Right renal pelvis (tissue), 4 donors: ENCODE data around the gene SCN8A. TPM values are rescaled to one million over a fixed set of nuclear protein-coding genes. Genes with fewer than 3 reads are reported as not detected.
A peak's percentile ranks its signal among the peaks of the same experiment; 100 is the strongest.

Source experiments
- DNase-seq, 4 donors: peaks; one replicate each; pipeline ENCODE4 v3.0.0-alpha.2; 2013; ENCODE audit warnings: low read depth in 4 of 4, low spot score in 3 of 4, missing footprints in 1 of 4
- polyA plus RNA-seq, 4 donors: library from polyadenylated mRNA; unstranded; fragments of 120-200 nt; gene quantifications; one replicate each; pipeline ENCODE4 v1.2.1, GENCODE V29; 2013; ENCODE audit not compliant: insufficient read length in 4 of 4

The SCN8A gene
- polyA plus RNA-seq, 4 donors, result 1.3 to 2.0 (median 1.6) TPM

- peak in 1 of 4 donors; percentile 56 for DNase-seq
Measured at GRCh38 chr12:51846911-51847642, 256.0 kb downstream of the SCN8A start.

GRCh38 chr12:51847643-51848325 lies 256.8 kb downstream of the SCN8A start:
- no peak for DNase-seq

GRCh38 chr12:51848326-51848727 lies 257.3 kb downstream of the SCN8A start, which contains the start of gene FIGNL2:
FIGNL2 (minus strand) TSS chr12:51848718; CDS start chr12:51822413, 26,305 bp downstream.
- no peak for DNase-seq

GRCh38 chr12:51848841-51849735 lies 258.1 kb downstream of the SCN8A start:
- no peak for DNase-seq

- DNase-seq, result no peak
Measured at GRCh38 chr12:51850081-51850964, 259.3 kb downstream of the SCN8A start.

GRCh38 chr12:51850965-51851299 lies 259.9 kb downstream of the SCN8A start:
- no peak for DNase-seq

- no peak for DNase-seq
Measured at GRCh38 chr12:51851413-51852124, 260.5 kb downstream of the SCN8A start.

GRCh38 chr12:51852404-51853137 lies 261.5 kb downstream of the SCN8A start:
- no peak for DNase-seq

GRCh38 chr12:51855586-51856428 lies 264.8 kb downstream of the SCN8A start:
- DNase-seq, result no peak

GRCh38 chr12:51860986-51861385 lies 270.0 kb downstream of the SCN8A start:
- no peak for DNase-seq

Other genes starting within 250 kb of the SCN8A start
- gene CELA1, start 244.6 kb upstream of the SCN8A start, polyA plus RNA-seq, result not detected
- 1 to 10 TPM; 5.0 to 6.9 (median 5.8) TPM for gene GALNT6, start 199.8 kb upstream of the SCN8A start, polyA plus RNA-seq
- gene SLC4A8, start 166.4 kb upstream of the SCN8A start, polyA plus RNA-seq, result 1 to 10 TPM; 3.2 to 3.8 (median 3.5) TPM